H1 (cell line): ENCODE results near the gene COL6A2.
"Not testable (repeated sequence)": the region's sequence is repeated elsewhere in the genome, so short reads cannot be mapped to it uniquely, and the experiment has no call there.

Experiments used
- CBX8 ChIP-seq: fragments of 300-800, 300-1000 bp; sonication (generic); IDR thresholded peaks from 2 replicates; pipeline ENCODE4 v1.7.1; 2016; ENCODE audit warnings: low read depth, low read length, borderline replicate concordance
- CHD2 ChIP-seq: IDR thresholded peaks from 2 replicates; pipeline ENCODE4 v1.6.1; 2012; ENCODE audit warnings: low read length, improper control_type of control experiment
- GABPA ChIP-seq: IDR thresholded peaks from 2 replicates; pipeline ENCODE4 v1.6.1; 2011; ENCODE audit warnings: mild to moderate bottlenecking, low read length, moderate library complexity, borderline replicate concordance; ENCODE audit not compliant: insufficient read depth
- SP1 ChIP-seq: IDR thresholded peaks from 2 replicates; pipeline ENCODE4 v1.6.1; 2011; ENCODE audit warnings: low read depth, low read length
- ZNF274 ChIP-seq: IDR thresholded peaks from 2 replicates; pipeline ENCODE4 v1.7.0; 2012; ENCODE audit warnings: low read length, borderline replicate concordance; ENCODE audit errors: extremely low read depth
- TF ChIP-seq, protein P1 (sequence below), 3 experiments: IDR thresholded peaks; 1 replicate in 2 of 3; 2 replicates in 1 of 3; pipeline versions ENCODE4 v1.5.1 to v1.6.1; 2011; ENCODE audit warnings: low read length in 3 of 3, mild to moderate bottlenecking in 3 of 3, inconsistent platforms in 2 of 3, low read depth in 1 of 3, moderate library complexity in 1 of 3; ENCODE audit not compliant: insufficient read depth in 1 of 3; ENCODE audit errors: control extremely low read depth in 1 of 3

DNA sequence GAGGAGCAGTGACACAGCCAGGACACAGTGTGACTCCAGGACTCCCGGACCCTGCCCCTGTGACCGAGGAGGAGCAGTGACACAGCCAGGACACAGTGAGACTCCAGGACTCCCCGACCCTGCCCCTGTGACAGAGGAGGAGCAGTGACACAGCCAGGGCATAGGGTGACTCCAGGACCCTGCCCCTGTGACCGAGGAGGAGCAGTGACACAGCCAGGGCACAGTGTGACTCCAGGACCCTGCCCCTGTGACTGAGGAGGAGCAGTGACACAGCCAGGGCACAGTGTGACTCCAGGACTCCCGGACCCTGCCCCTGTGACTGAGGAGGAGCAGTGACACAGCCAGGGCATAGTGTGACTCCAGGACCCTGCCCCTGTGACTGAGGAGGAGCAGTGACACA is 12.7 kb upstream of the COL6A2 start:
- not testable (repeated sequence) for TF ChIP-seq SP1, ZNF274, CHD2, GABPA, CBX8
- TF ChIP-seq, protein P1, sequence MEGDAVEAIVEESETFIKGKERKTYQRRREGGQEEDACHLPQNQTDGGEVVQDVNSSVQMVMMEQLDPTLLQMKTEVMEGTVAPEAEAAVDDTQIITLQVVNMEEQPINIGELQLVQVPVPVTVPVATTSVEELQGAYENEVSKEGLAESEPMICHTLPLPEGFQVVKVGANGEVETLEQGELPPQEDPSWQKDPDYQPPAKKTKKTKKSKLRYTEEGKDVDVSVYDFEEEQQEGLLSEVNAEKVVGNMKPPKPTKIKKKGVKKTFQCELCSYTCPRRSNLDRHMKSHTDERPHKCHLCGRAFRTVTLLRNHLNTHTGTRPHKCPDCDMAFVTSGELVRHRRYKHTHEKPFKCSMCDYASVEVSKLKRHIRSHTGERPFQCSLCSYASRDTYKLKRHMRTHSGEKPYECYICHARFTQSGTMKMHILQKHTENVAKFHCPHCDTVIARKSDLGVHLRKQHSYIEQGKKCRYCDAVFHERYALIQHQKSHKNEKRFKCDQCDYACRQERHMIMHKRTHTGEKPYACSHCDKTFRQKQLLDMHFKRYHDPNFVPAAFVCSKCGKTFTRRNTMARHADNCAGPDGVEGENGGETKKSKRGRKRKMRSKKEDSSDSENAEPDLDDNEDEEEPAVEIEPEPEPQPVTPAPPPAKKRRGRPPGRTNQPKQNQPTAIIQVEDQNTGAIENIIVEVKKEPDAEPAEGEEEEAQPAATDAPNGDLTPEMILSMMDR (IDR thresholded peaks at IDR 0.05; ENCODE audit: control extremely low read depth in 1 of 3, insufficient read depth in 1 of 3, low read depth in 1 of 3, low read length in 3 of 3), result not testable (repeated sequence)
